OCI-LY7 (cell line): Measurements from ENCODE around the gene ASS1. TPM values are rescaled to one million over a fixed set of nuclear protein-coding genes. Genes with fewer than 3 reads are reported as not detected.
"Not testable (repeated sequence)": the region's sequence is repeated elsewhere in the genome, so short reads cannot be mapped to it uniquely, and the experiment has no call there.

Experiments used
- BruUV-seq: library from RNA; stranded (reverse); fragments of 400-500 nt; replicated peaks from 2 replicates; lab custom pipeline; 2021; lab: Mats Ljungman, UMichigan
- CTCF ChIA-PET: fragments of 300-600 bp; sonication (Branson Sonifier 250); formaldehyde crosslinking; loops from one replicate; lab custom pipeline; 2022; ENCODE audit warnings: antibody characterized with exemption; ENCODE audit not compliant: unreplicated experiment; lab: Charles Lee
- POLR2A ChIA-PET: fragments of 300-600 bp; sonication (Branson Sonifier 250); formaldehyde crosslinking; loops from one replicate; lab custom pipeline; 2022; ENCODE audit warnings: antibody characterized with exemption; lab: Charles Lee
- DNase-seq: peaks from one replicate; pipeline ENCODE4 v3.0.0-alpha.2; 2015; ENCODE audit warnings: low spot score
- H2AFZ ChIP-seq: fragments of 200-600 bp; sonication (generic), shearing (Covaris generic); 2 replicates; pipeline ENCODE4 v1.6.1; 2014; ENCODE audit warnings: mild to moderate bottlenecking, antibody characterized with exemption, low read length, moderate library complexity
- H3K27ac ChIP-seq: fragments of 200-600 bp; sonication (generic); 2 replicates; pipeline ENCODE4 v1.5.1; 2014; ENCODE audit warnings: mixed run types, low read depth, mild to moderate bottlenecking, moderate library complexity, low read length, inconsistent platforms; ENCODE audit not compliant: poor library complexity, severe bottlenecking
- H3K36me3 ChIP-seq: fragments of 200-600 bp; sonication (generic); 2 replicates; pipeline ENCODE4 v1.6.1; 2014; ENCODE audit warnings: mild to moderate bottlenecking, antibody characterized with exemption, low read length, moderate library complexity, mixed read lengths; ENCODE audit not compliant: insufficient read depth
- H3K4me1 ChIP-seq: fragments of 200-600 bp; sonication (generic); 2 replicates; pipeline ENCODE4 v1.5.1; 2014; ENCODE audit warnings: mild to moderate bottlenecking, low read length; ENCODE audit not compliant: insufficient read depth, poor library complexity, severe bottlenecking
- H3K4me2 ChIP-seq: fragments of 200-600 bp; sonication (generic); 2 replicates; pipeline ENCODE4 v1.6.1; 2014; ENCODE audit warnings: mild to moderate bottlenecking, low read length
- H3K4me3 ChIP-seq: fragments of 200-600 bp; sonication (generic); 2 replicates; pipeline ENCODE4 v1.5.1; 2014; ENCODE audit warnings: mild to moderate bottlenecking, low read depth, low read length; ENCODE audit not compliant: poor library complexity, severe bottlenecking
- H3K79me2 ChIP-seq: fragments of 200-600 bp; sonication (generic); 2 replicates; pipeline ENCODE4 v1.6.1; 2016; ENCODE audit warnings: low read depth, mild to moderate bottlenecking, low read length, moderate library complexity, mixed read lengths; ENCODE audit not compliant: insufficient read depth
- H3K9me2 ChIP-seq: fragments of 200-600 bp; sonication (generic); 2 replicates; pipeline ENCODE4 v1.6.1; 2016; ENCODE audit warnings: mild to moderate bottlenecking, low read length, mixed read lengths; ENCODE audit not compliant: insufficient read depth
- H3K9me3 ChIP-seq: fragments of 200-600 bp; sonication (generic); 2 replicates; pipeline ENCODE4 v1.6.1; 2014; ENCODE audit warnings: mild to moderate bottlenecking, mixed run types, low read length, mixed read lengths
- H4K20me1 ChIP-seq: fragments of 200-600 bp; sonication (generic); 2 replicates; pipeline ENCODE4 v1.6.1; 2014; ENCODE audit warnings: mild to moderate bottlenecking, antibody characterized with exemption, low read length, moderate library complexity, mixed read lengths; ENCODE audit not compliant: insufficient read depth
- CTCF ChIP-seq: fragments of 200-600 bp; sonication (generic); conservative IDR thresholded peaks from 2 replicates; pipeline ENCODE4 v1.5.1; 2014; ENCODE audit warnings: mild to moderate bottlenecking, antibody characterized with exemption, low read length, moderate library complexity, mixed read lengths
- EZH2phosphoT487 ChIP-seq: fragments of 200-600 bp; sonication (generic); IDR thresholded peaks from 2 replicates; pipeline ENCODE4 v1.6.1; 2018; ENCODE audit warnings: low read depth, borderline replicate concordance, mild to moderate bottlenecking, mixed run types, antibody characterized with exemption, low read length, moderate library complexity, mixed read lengths
- intact Hi-C: fragments of 100-400 bp; cut with micrococcal nuclease; formaldehyde crosslinking; loops from one replicate; pipeline ENCODE4 v1.10.0; 2022; ENCODE audit not compliant: unreplicated experiment
- total RNA-seq, 2 experiments: library from RNA; depleted of rRNA in 1 of 2; stranded (reverse); fragments of >200 nt in 1 of 2; shearing (Covaris generic) in 1 of 2; gene quantifications; 2 replicates each; pipeline ENCODE4 v1.2.3, GENCODE V29; 2014 to 2022

Gene ASS1
- total RNA-seq, 2 experiments from 2014 or later, result 0.70 to 16.3 TPM

GRCh38 chr9:130400870-130401269, 43.9 kb upstream of the ASS1 start:
- Histone ChIP-seq H3K9me2 (no peaks in the 10 kb centered on the region), H3K4me2 (no peak overlapping the region), H3K4me1 (no peaks in the 10 kb centered on the region), H3K36me3 (no peaks in the 10 kb centered on the region), H3K9me3 (no peaks in the 10 kb centered on the region), H3K4me3 (no peak overlapping the region), H2AFZ (no peak overlapping the region), H4K20me1 (no peaks in the 10 kb centered on the region), H3K27ac (no peak overlapping the region), H3K79me2 (no peaks in the 10 kb centered on the region)
- no peak for TF ChIP-seq EZH2phosphoT487
- TF ChIP-seq CTCF, result no peak
- DNase-seq, result no peak
- ChIA-PET POLR2A (no interaction called here), CTCF (no interaction called here)
- intact Hi-C loops, result no loop called here
- no TSS peak for BruUV-seq

GRCh38 chr9:130401742-130402141, 43.0 kb upstream of the ASS1 start:
- H3K4me3 ChIP-seq, H3K9me3 ChIP-seq, H3K9me2 ChIP-seq, H3K79me2 ChIP-seq, H2AFZ ChIP-seq, H4K20me1 ChIP-seq, H3K36me3 ChIP-seq, H3K4me1 ChIP-seq, DNase-seq, CTCF ChIA-PET, H3K27ac ChIP-seq, BruUV-seq, H3K4me2 ChIP-seq, intact Hi-C loops: not testable (repeated sequence)
- POLR2A ChIA-PET, result interaction anchor here (0.7 kb wide), 1 partner anchor 939 kb away, joined by 3 read pairs; no protein-coding TSS in a partner anchor

- Histone ChIP-seq H3K4me1 (no peaks in the 10 kb centered on the region), H2AFZ (no peak overlapping the region), H3K4me2 (no peak overlapping the region), H3K9me2 (no peaks in the 10 kb centered on the region), H3K27ac (no peak overlapping the region), H3K79me2 (no peaks in the 10 kb centered on the region), H4K20me1 (no peaks in the 10 kb centered on the region), H3K36me3 (no peaks in the 10 kb centered on the region), H3K9me3 (no peaks in the 10 kb centered on the region), H3K4me3 (no peak overlapping the region)
- no peak for DNase-seq
- no TSS peak for BruUV-seq
- no peak for TF ChIP-seq CTCF
- no peak for TF ChIP-seq EZH2phosphoT487
- POLR2A ChIA-PET, result interaction anchor here (0.7 kb wide), 1 partner anchor 939 kb away, joined by 3 read pairs; no protein-coding TSS in a partner anchor
- CTCF ChIA-PET, result no interaction called here
- intact Hi-C loops, result no loop called here
These were observed 42.5 kb upstream of the ASS1 start for GRCh38 chr9:130402243-130402642.
